HCT116 (cell line): Measurements from ENCODE around the gene RANBP9. TPM values are rescaled to one million over a fixed set of nuclear protein-coding genes. Genes with fewer than 3 reads are reported as not detected.

ENCODE experiments used
- ATAC-seq: fragments of 200-7000 bp; cut with Tn5 transposase; 2 replicates; pipeline ENCODE4 v1.9.1; 2020; ENCODE audit warnings: mild to moderate bottlenecking, moderate library complexity
- BruUV-seq: library from RNA; stranded (reverse); fragments of 400-500 nt; replicated peaks from 2 replicates; lab custom pipeline; 2021; lab: Mats Ljungman, UMichigan
- CTCF ChIA-PET: fragments of 300-600 bp; sonication (Branson Sonifier 250); formaldehyde crosslinking; loops from one replicate; lab custom pipeline; 2021; ENCODE audit warnings: antibody characterized with exemption; lab: Charles Lee
- POLR2A ChIA-PET: fragments of 300-600, 350-600 bp; sonication (Branson Sonifier 250); formaldehyde crosslinking; loops from one replicate; lab custom pipeline; 2021; ENCODE audit warnings: antibody characterized with exemption; lab: Charles Lee
- RAD21 ChIA-PET, 2 experiments: fragments of 300-600 bp; sonication (Branson Sonifier 250); formaldehyde crosslinking; loops; one replicate each; lab custom pipeline; 2023; ENCODE audit warnings: low total read pairs in 2 of 2; ENCODE audit not compliant: uncharacterized antibody in 2 of 2, unreplicated experiment in 2 of 2, low non-redundant PET in 1 of 2; lab: Charles Lee
- DNase-seq: peaks from one replicate; pipeline ENCODE4 v3.0.0-alpha.2; 2010; ENCODE audit warnings: low read depth, low spot score
- H2AFZ ChIP-seq: fragments of 200-600 bp; shearing (Covaris generic), sonication (generic); 2 replicates; pipeline ENCODE4 v1.6.1; 2017; ENCODE audit warnings: low read depth, mixed run types, mixed read lengths, antibody characterized with exemption, low read length; ENCODE audit not compliant: poor library complexity, severe bottlenecking
- H3K27ac ChIP-seq: 2 replicates; pipeline ENCODE4 v1.5.1; 2012; ENCODE audit warnings: low read depth, low read length
- H3K27me3 ChIP-seq: fragments of 200-600 bp; sonication (generic); 2 replicates; pipeline ENCODE4 v1.6.1; 2016; ENCODE audit warnings: mixed run types, low read length, mixed read lengths; ENCODE audit not compliant: insufficient read depth
- H3K36me3 ChIP-seq, 2 experiments: fragments of 200-500 bp in 1 of 2; fragments of 200-600 bp in 1 of 2; sonication (Bioruptor generic) in 1 of 2; sonication (generic) in 1 of 2; 2 replicates each; pipeline versions ENCODE4 v1.5.1 to v1.6.1; 2014 to 2016; ENCODE audit warnings: low read length in 2 of 2, inconsistent platforms in 1 of 2, mixed read lengths in 1 of 2, mixed run types in 1 of 2; ENCODE audit not compliant: insufficient read depth in 2 of 2, control insufficient read depth in 1 of 2
- H3K4me1 ChIP-seq, 2 experiments: fragments of 200-600 bp in 1 of 2; sonication (generic) in 1 of 2; 2 replicates each; pipeline versions ENCODE4 v1.5.1 to v1.6.1; 2012 to 2017; ENCODE audit warnings: low read length in 2 of 2, inconsistent platforms in 1 of 2, mild to moderate bottlenecking in 1 of 2, mixed read lengths in 1 of 2, mixed run types in 1 of 2, moderate library complexity in 1 of 2; ENCODE audit not compliant: insufficient read depth in 2 of 2, control insufficient read depth in 1 of 2
- H3K4me2 ChIP-seq: fragments of 200-600 bp; sonication (generic); 2 replicates; pipeline ENCODE4 v1.6.1; 2017; ENCODE audit warnings: mixed run types, low read length, mixed read lengths
- H3K4me3 ChIP-seq, 2 experiments: fragments of 200-600 bp in 1 of 2; sonication (generic) in 1 of 2; replicated peaks in 1 of 2; 2 replicates each; pipeline ENCODE4 v1.5.1; 2011 to 2016; ENCODE audit warnings: low read length in 2 of 2, control low read depth in 1 of 2, low read depth in 1 of 2, mild to moderate bottlenecking in 1 of 2, mixed read lengths in 1 of 2, mixed run types in 1 of 2
- H3K79me2 ChIP-seq: fragments of 200-600 bp; sonication (generic); 2 replicates; pipeline ENCODE4 v1.6.1; 2017; ENCODE audit warnings: mild to moderate bottlenecking, mixed run types, low read length, moderate library complexity, mixed read lengths; ENCODE audit not compliant: insufficient read depth
- H3K9ac ChIP-seq: fragments of 200-600 bp; sonication (generic); 2 replicates; pipeline ENCODE4 v1.6.1; 2016; ENCODE audit warnings: low read length, mixed read lengths
- H3K9me2 ChIP-seq: fragments of 200-600 bp; sonication (generic), shearing (Covaris generic); 2 replicates; pipeline ENCODE4 v1.6.1; 2017; ENCODE audit warnings: mixed run types, mild to moderate bottlenecking, moderate library complexity; ENCODE audit not compliant: insufficient read depth
- H3K9me3 ChIP-seq, 2 experiments: fragments of 200-500 bp in 1 of 2; fragments of 200-600 bp in 1 of 2; sonication (Bioruptor generic) in 1 of 2; sonication (generic) in 1 of 2; 2 replicates each; pipeline ENCODE4 v1.6.1; 2014 to 2017; ENCODE audit warnings: low read length in 2 of 2, mixed read lengths in 2 of 2, inconsistent platforms in 1 of 2, low read depth in 1 of 2, mild to moderate bottlenecking in 1 of 2, mixed run types in 1 of 2, moderate library complexity in 1 of 2; ENCODE audit not compliant: control insufficient read depth in 1 of 2, insufficient read depth in 1 of 2
- H4K20me1 ChIP-seq: fragments of 200-600 bp; sonication (generic), shearing (Covaris generic); 2 replicates; pipeline ENCODE4 v1.6.1; 2017; ENCODE audit warnings: mixed run types, mild to moderate bottlenecking, moderate library complexity; ENCODE audit not compliant: insufficient read depth
- CBX3 ChIP-seq: IDR thresholded peaks from 2 replicates; pipeline ENCODE4 v1.6.1; 2012; ENCODE audit warnings: low read depth
- CEBPB ChIP-seq: IDR thresholded peaks from 2 replicates; pipeline ENCODE4 v1.6.1; 2012; ENCODE audit warnings: low read depth
- EGR1 ChIP-seq: IDR thresholded peaks from 2 replicates; pipeline ENCODE4 v1.6.1; 2012; ENCODE audit warnings: low read depth
- ELF1 ChIP-seq: IDR thresholded peaks from 2 replicates; pipeline ENCODE4 v1.6.1; 2012; ENCODE audit warnings: low read depth, borderline replicate concordance
- EZH2 ChIP-seq: fragments of 200-600 bp; sonication (generic); IDR thresholded peaks from 2 replicates; pipeline ENCODE4 v1.6.1; 2017; ENCODE audit warnings: antibody characterized with exemption, mixed run types
- EZH2phosphoT487 ChIP-seq: fragments of 200-600 bp; IDR thresholded peaks from 2 replicates; pipeline ENCODE4 v1.6.1; 2018; ENCODE audit warnings: antibody characterized with exemption, borderline replicate concordance
- POLR2A ChIP-seq: IDR thresholded peaks from 2 replicates; pipeline ENCODE4 v1.7.0; 2011; ENCODE audit warnings: borderline replicate concordance; ENCODE audit not compliant: insufficient read depth, insufficient read length; ENCODE audit errors: extremely low read depth
- RAD21 ChIP-seq: IDR thresholded peaks from 2 replicates; pipeline ENCODE4 v1.6.1; 2012; ENCODE audit warnings: low read depth, mild to moderate bottlenecking
- SIN3A ChIP-seq: IDR thresholded peaks from 2 replicates; pipeline ENCODE4 v1.6.1; 2012; ENCODE audit warnings: low read depth
- SP1 ChIP-seq: IDR thresholded peaks from 2 replicates; pipeline ENCODE4 v1.6.1; 2012; ENCODE audit warnings: low read depth
- TCF7L2 ChIP-seq: IDR thresholded peaks from 2 replicates; pipeline ENCODE4 v1.7.0; 2011; ENCODE audit warnings: borderline replicate concordance, inconsistent platforms; ENCODE audit not compliant: insufficient read depth, insufficient read length; ENCODE audit errors: extremely low read depth
- YY1 ChIP-seq: IDR thresholded peaks from 2 replicates; pipeline ENCODE4 v1.6.1; 2011; ENCODE audit warnings: low read length, low read depth, moderate library complexity, mild to moderate bottlenecking; ENCODE audit not compliant: insufficient replicate concordance; ENCODE audit errors: extremely low read depth
- ZBTB33 ChIP-seq: IDR thresholded peaks from 2 replicates; pipeline ENCODE4 v1.6.1; 2011; ENCODE audit warnings: mild to moderate bottlenecking, low read length, moderate library complexity; ENCODE audit not compliant: insufficient replicate concordance; ENCODE audit errors: extremely low read depth
- intact Hi-C: fragments of 100-400 bp; cut with micrococcal nuclease; formaldehyde crosslinking; loops from 2 replicates; pipeline ENCODE4 v1.10.0; 2022
- total RNA-seq: library from RNA; stranded (reverse); gene quantifications from one replicate; pipeline ENCODE4 v1.2.1, GENCODE V29; 2021; ENCODE audit not compliant: unreplicated experiment
- TF ChIP-seq, protein P1 (sequence below): IDR thresholded peaks from 2 replicates; pipeline ENCODE4 v1.6.1; 2012

RANBP9 gene
- total RNA-seq, 1 experiment from 2014 or later, result 48.0 TPM

DNA sequence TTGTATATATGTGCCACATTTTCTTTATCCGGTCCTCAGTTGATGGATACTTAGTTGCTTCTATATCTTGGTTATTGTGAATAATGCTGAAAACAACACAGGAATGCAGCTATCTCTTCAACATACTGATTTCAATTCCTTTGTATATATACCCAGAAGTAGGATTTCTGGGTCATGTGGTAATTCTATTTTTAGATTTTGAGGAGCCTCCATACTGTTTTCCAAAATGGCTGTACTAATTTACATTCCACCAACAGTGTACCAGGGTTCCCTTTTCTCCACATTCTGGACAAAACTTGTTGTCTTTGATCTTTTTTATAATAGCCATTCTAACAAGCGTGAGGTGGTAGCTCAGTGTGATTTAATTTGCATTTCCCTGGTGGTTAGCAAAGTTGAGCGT lies 135.6 kb downstream of the RANBP9 start:
- no peak overlapping the region for H2AFZ ChIP-seq
- H3K9me3 ChIP-seq, result no peaks in the 10 kb centered on the region
- CTCF ChIA-PET, result interaction anchor here (0.8 to 2.4 kb wide), 5 partner anchors 14 to 248 kb away, joined by 3 to 13 read pairs (median 5); partner anchors contain the start of gene TBC1D7
- H3K27me3 ChIP-seq, result no peaks in the 10 kb centered on the region
- peak overlapping the region; percentile 79 for H3K4me2 ChIP-seq
- H3K27ac ChIP-seq, result peak overlapping the region; percentile 98; the same call in 1 of the 2 replicates
- no peak overlapping the region for H3K9ac ChIP-seq
- H4K20me1 ChIP-seq, result no peaks in the 10 kb centered on the region
- H3K36me3 ChIP-seq, result 0 out of 4 replicates have a peak, but pooled peaks cover 0 to 4% of the 10 kb centered on the region in 2 experiments
- intact Hi-C loops, result no loop called here
- POLR2A ChIA-PET, result no interaction called here
- peak overlapping the region in 1 of 2 experiments; percentile 14; a peak in 1 of 4 replicates for H3K4me3 ChIP-seq
- no peak for ATAC-seq
- BruUV-seq, result TSS peak; percentile 45
- H3K79me2 ChIP-seq, result peaks cover 7% of the 10 kb centered on the region; the same call in 1 of the 2 replicates
- peaks cover 8 to 21% of the 10 kb centered on the region in 2 experiments for H3K4me1 ChIP-seq
- H3K9me2 ChIP-seq, result no peaks in the 10 kb centered on the region
- RAD21 ChIA-PET, result interaction anchor here in 1 of 2 experiments (1.1 kb wide), 1 partner anchor 241 kb away, joined by 4 read pairs; no protein-coding TSS in a partner anchor
- no peak for DNase-seq
- TF ChIP-seq YY1 (no peak), RAD21 (no peak), POLR2A (no peak), SP1 (no peak), TCF7L2 (no peak), CEBPB (no peak), SIN3A (no peak), EZH2phosphoT487 (no peak), EGR1 (no peak), ZBTB33 (no peak), EZH2 (no peak), ELF1 (no peak), CBX3 (no peak)
- TF ChIP-seq, protein P1, sequence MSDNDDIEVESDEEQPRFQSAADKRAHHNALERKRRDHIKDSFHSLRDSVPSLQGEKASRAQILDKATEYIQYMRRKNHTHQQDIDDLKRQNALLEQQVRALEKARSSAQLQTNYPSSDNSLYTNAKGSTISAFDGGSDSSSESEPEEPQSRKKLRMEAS, result no peak
- TF ChIP-seq, all 23 proteins: peak for 0
